ENCODE results near the gene CXCL17. TPM values are rescaled to one million over a fixed set of nuclear protein-coding genes. Genes with fewer than 3 reads are reported as not detected.
"Not testable (repeated sequence)": the region's sequence is repeated elsewhere in the genome, so short reads cannot be mapped to it uniquely, and the experiment has no call there.

CXCL17 gene
- total RNA-seq, 1 donor from 2014 or later: 2.9 TPM

DNA sequence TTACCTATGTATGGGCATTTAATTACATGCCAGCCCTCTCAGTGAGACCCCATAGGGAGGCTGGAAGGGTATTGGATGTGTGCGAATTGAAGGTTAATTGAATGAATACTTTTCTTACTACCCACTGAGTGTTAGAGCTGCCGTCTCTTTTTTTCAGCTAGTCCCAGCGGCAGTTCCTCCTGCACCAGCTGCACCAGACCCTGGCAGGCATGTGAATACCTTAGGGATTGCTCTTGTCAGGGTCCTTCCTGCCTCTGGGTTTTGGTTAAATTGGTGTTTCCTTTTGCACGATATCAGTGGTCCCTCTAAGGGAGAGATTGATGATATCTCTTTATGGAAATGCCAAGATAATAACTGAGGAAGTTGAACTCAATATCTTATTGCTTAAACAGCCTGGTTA lies 9.8 kb upstream of the CXCL17 start:
- Histone ChIP-seq H3K27me3 (no peaks in the 10 kb centered on the region), H3K4me1 (no peaks in the 10 kb centered on the region), H3K9me3 (no peaks in the 10 kb centered on the region), H3K4me3 (no peak overlapping the region), H3K36me3 (no peaks in the 10 kb centered on the region), H3K27ac (no peak overlapping the region)
- intact Hi-C loops (cut with DNase I): no loop called here
- no peak for TF ChIP-seq POLR2AphosphoS5 (IDR thresholded peaks at IDR 0.05; ENCODE audit: insufficient read depth in 1 of 2, low read depth in 1 of 2)
- TF ChIP-seq, protein P1, sequence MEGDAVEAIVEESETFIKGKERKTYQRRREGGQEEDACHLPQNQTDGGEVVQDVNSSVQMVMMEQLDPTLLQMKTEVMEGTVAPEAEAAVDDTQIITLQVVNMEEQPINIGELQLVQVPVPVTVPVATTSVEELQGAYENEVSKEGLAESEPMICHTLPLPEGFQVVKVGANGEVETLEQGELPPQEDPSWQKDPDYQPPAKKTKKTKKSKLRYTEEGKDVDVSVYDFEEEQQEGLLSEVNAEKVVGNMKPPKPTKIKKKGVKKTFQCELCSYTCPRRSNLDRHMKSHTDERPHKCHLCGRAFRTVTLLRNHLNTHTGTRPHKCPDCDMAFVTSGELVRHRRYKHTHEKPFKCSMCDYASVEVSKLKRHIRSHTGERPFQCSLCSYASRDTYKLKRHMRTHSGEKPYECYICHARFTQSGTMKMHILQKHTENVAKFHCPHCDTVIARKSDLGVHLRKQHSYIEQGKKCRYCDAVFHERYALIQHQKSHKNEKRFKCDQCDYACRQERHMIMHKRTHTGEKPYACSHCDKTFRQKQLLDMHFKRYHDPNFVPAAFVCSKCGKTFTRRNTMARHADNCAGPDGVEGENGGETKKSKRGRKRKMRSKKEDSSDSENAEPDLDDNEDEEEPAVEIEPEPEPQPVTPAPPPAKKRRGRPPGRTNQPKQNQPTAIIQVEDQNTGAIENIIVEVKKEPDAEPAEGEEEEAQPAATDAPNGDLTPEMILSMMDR (IDR thresholded peaks at IDR 0.05): no peak
- TF ChIP-seq POLR2A (IDR thresholded peaks at IDR 0.05): no peak
- DNase-seq (ENCODE audit: extremely low spot score in 2 of 2): no peak

DNA sequence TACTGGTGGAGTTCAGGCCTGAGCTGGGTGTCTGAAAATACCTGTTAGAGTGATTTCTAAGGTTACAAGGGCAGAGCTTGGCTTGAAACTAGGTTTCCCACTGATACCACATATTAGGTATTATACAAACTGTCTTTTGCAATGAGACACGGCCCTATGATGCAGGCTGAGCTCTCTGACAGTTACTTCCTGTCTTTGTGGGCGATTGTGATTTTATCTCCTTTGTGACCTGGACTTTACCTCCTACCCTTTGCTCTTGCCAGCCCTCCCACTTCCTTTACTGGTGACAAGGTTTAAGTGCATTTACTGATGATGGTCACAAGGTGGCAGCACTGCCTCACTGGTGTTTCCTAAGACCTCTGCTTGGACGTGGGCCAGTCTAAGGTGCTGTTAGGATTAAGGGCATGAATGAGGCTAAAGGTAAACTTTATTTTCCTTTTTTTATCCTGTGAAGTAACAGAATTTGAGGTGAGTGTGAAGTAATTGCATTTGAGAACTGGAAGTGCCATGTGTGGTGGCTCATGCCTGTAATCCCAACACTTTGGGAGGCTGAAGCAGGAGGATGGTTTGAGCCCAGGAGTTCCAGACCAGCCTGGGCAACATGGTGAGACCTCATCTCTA lies 7.7 kb upstream of the CXCL17 start:
- Histone ChIP-seq H3K27ac (no peak overlapping the region), H3K4me3 (no peak overlapping the region), H3K4me1 (no peaks in the 10 kb centered on the region), H3K36me3 (no peaks in the 10 kb centered on the region), H3K9me3 (no peaks in the 10 kb centered on the region), H3K27me3 (no peaks in the 10 kb centered on the region)
- TF ChIP-seq POLR2AphosphoS5 (IDR thresholded peaks at IDR 0.05; ENCODE audit: insufficient read depth in 1 of 2, low read depth in 1 of 2) (peak in 1 of 2 donors; percentile 72), POLR2A (IDR thresholded peaks at IDR 0.05) (no peak)
- TF ChIP-seq, protein P1 (IDR thresholded peaks at IDR 0.05): peak; percentile 82 to 96 (median 84)
- intact Hi-C loops (cut with DNase I): no loop called here
- no peak for DNase-seq (ENCODE audit: extremely low spot score in 2 of 2)

DNA sequence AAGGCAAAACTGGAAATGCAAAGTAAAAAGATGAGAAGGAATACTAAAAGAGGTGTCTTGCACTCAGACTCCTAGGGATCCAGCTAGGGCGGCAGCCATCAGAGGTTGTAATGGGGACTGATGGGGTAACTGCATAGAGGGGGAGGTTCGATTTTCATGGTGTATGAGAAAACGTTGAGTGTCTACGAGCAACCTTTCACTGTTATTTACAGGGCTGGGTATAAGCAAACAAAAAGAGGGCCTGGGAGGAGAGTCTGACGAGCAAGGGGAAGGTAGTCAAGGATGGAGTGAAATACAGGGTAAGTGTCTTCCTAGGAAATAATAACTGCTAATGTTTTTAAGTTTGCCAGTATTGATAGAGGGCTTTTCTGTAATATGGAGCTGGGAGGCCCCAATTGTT lies 5.6 kb upstream of the CXCL17 start:
- intact Hi-C loops (cut with DNase I); H3K4me1 ChIP-seq; H3K27me3 ChIP-seq; DNase-seq (ENCODE audit: extremely low spot score in 2 of 2); H3K36me3 ChIP-seq; H3K9me3 ChIP-seq; H3K4me3 ChIP-seq; H3K27ac ChIP-seq: not testable (repeated sequence)

DNA sequence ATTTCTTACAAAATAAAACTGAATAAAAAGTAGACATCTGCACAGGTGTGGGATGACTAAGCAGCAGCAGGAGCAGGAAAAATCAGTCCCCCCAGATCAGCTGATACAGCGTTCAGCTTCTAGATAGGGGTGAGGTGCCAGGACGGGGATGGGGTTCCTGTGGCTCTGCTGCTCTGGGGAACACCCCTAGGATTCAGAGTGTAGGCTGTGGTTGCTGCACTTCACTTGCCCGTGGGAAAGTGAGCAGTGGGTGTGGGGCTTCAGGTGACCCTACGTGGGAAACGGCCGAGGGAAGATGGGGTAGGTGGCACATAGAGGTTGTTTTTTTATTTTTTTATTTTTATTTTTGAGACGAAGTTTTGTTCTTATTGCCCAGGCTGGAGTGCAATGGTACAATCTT lies 3.2 kb upstream of the CXCL17 start:
- DNase-seq (ENCODE audit: extremely low spot score in 2 of 2): no peak
- intact Hi-C loops (cut with DNase I): no loop called here
- Histone ChIP-seq H3K9me3 (no peaks in the 10 kb centered on the region), H3K4me1 (peaks cover 1% of the 10 kb centered on the region), H3K27me3 (no peaks in the 10 kb centered on the region), H3K27ac (no peak overlapping the region), H3K4me3 (no peak overlapping the region), H3K36me3 (no peaks in the 10 kb centered on the region)
- TF ChIP-seq, protein P1 (IDR thresholded peaks at IDR 0.05): no peak
- TF ChIP-seq POLR2AphosphoS5 (IDR thresholded peaks at IDR 0.05; ENCODE audit: insufficient read depth in 1 of 2, low read depth in 1 of 2) (no peak), POLR2A (IDR thresholded peaks at IDR 0.05) (no peak)

DNA sequence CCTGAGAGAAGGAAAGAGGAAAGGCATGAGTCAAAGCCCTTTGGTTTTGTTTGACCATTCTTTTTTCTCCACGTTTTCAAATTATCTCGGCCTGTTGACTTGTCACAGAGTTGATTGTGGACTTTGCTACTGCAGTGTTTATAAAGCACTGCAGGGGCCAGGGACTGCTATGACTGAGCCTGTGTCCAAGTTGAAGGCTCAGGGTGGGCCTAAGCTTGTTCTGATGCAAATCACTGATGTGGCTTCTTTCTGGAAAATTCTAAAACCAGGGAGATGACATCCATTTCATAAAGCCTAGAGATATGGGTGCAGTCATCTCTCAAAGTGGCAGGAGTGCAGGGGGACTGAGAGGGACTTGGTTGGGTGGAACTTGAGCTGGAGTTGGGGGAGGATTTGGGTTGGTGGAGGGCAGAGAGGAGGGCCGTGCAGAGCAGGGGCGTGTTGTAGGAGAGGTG lies 1.2 kb upstream of the CXCL17 start:
- H3K4me1 ChIP-seq: peaks cover 11% of the 10 kb centered on the region
- H3K9me3 ChIP-seq: no peaks in the 10 kb centered on the region
- H3K36me3 ChIP-seq: no peaks in the 10 kb centered on the region
- no peak for DNase-seq (ENCODE audit: extremely low spot score in 2 of 2)
- H3K27ac ChIP-seq: no peak overlapping the region
- H3K4me3 ChIP-seq: no peak overlapping the region
- TF ChIP-seq POLR2AphosphoS5 (IDR thresholded peaks at IDR 0.05; ENCODE audit: insufficient read depth in 1 of 2, low read depth in 1 of 2) (no peak), POLR2A (IDR thresholded peaks at IDR 0.05) (no peak)
- TF ChIP-seq, protein P1 (IDR thresholded peaks at IDR 0.05): no peak
- no peaks in the 10 kb centered on the region for H3K27me3 ChIP-seq
- intact Hi-C loops (cut with DNase I): no loop called here

Measured in vagina (tissue), 2 donors.